Lower lobe of right lung (tissue), 2 donors: ENCODE measurements around the gene LRP1. TPM values are rescaled to one million over a fixed set of nuclear protein-coding genes. Genes with fewer than 3 reads are reported as not detected.

Source experiments
- ATAC-seq, 2 donors: fragments of 200-7000 bp; cut with Tn5 transposase; one replicate each; pipeline ENCODE4 v1.9.1; 2020 to 2022; ENCODE audit warnings: mild to moderate bottlenecking in 2 of 2, moderate library complexity in 2 of 2
- DNase-seq: peaks from one replicate; pipeline ENCODE4 v3.0.0-alpha.2; 2020
- H3K27ac ChIP-seq: fragments of 200-600 bp; one replicate; pipeline ENCODE4 v1.8.0; 2022
- H3K27me3 ChIP-seq: fragments of 200-600 bp; one replicate; pipeline ENCODE4 v1.8.0; 2022; ENCODE audit warnings: low read depth
- H3K36me3 ChIP-seq: fragments of 200-600 bp; one replicate; pipeline ENCODE4 v1.8.0; 2022; ENCODE audit warnings: mild to moderate bottlenecking
- H3K4me1 ChIP-seq: fragments of 200-600 bp; one replicate; pipeline ENCODE4 v1.8.0; 2022
- H3K4me3 ChIP-seq: fragments of 200-600 bp; one replicate; pipeline ENCODE4 v1.8.0; 2022; ENCODE audit warnings: mild to moderate bottlenecking
- H3K9me3 ChIP-seq: fragments of 200-600 bp; one replicate; pipeline ENCODE4 v1.8.0; 2022
- intact Hi-C: fragments of 100-400 bp; cut with DNase I; formaldehyde crosslinking; loops from one replicate; pipeline ENCODE4 v1.11.0; 2022
- total RNA-seq: library from RNA; stranded (reverse); fragmentation: NEBNext Ultra II Directional; extraction: Animal tissue kit (Norgen Biotek cat#: 25700); gene quantifications from one replicate; pipeline ENCODE4 v1.2.1, GENCODE V29; 2021
- TF ChIP-seq, protein P1 (sequence below): fragments of 200-600 bp; IDR thresholded peaks from one replicate; pipeline ENCODE4 v1.8.0; 2022; ENCODE audit warnings: antibody characterized with exemption, mild to moderate bottlenecking
- donor health status: DM: no; HTN: yes; CAD: no; lungs with severe emphysema.

LRP1 gene
- total RNA-seq, 1 donor from 2014 or later = 404 TPM

DNA sequence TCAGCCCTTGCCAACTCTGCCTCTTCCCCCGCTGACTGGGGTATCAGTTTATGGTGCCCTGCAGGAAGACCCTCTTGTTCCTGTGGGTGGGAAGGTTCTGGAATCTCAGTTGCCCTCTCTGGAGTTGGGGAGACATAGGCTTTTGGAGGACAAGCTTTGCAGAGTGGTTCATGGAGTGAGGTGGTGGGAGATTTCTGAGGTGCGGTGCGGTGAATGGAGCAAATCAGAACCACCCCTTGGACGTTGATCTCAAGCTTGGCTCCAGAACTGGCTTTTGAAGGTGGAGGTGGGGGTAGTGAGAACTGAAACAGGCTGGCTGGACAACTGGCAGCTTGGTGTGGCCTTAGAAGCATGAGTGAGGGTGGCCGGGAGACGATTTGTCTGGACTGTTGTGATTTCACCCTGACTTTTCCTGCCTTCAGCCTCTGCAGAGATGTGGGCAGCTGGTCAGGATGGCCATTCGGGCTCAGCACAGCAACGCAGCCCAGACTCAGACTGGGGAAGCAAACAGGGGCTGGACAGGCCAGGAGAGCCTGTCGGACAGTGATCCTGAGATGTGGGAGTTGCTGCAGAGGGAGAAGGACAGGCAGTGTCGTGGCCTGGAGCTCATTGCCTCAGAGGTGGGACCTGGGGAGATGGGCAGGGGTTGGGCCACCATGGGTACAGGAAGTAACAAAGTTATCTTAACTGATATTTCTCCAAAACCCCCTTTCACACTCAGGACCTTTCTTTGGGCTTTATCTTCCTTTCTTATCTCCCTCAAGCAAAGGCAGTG, 102.3 kb downstream of the LRP1 start:
- H3K4me1 ChIP-seq = peaks cover 36% of the 10 kb centered on the region
- peaks cover 20% of the 10 kb centered on the region for H3K27me3 ChIP-seq
- no peak for ATAC-seq
- H3K4me3 ChIP-seq = peak overlapping the region; percentile 58
- intact Hi-C loops = no loop called here
- H3K9me3 ChIP-seq = no peaks in the 10 kb centered on the region
- DNase-seq = peak; percentile 32
- peaks cover 34% of the 10 kb centered on the region for H3K36me3 ChIP-seq
- peak overlapping the region; percentile 61 for H3K27ac ChIP-seq
- TF ChIP-seq, protein P1, sequence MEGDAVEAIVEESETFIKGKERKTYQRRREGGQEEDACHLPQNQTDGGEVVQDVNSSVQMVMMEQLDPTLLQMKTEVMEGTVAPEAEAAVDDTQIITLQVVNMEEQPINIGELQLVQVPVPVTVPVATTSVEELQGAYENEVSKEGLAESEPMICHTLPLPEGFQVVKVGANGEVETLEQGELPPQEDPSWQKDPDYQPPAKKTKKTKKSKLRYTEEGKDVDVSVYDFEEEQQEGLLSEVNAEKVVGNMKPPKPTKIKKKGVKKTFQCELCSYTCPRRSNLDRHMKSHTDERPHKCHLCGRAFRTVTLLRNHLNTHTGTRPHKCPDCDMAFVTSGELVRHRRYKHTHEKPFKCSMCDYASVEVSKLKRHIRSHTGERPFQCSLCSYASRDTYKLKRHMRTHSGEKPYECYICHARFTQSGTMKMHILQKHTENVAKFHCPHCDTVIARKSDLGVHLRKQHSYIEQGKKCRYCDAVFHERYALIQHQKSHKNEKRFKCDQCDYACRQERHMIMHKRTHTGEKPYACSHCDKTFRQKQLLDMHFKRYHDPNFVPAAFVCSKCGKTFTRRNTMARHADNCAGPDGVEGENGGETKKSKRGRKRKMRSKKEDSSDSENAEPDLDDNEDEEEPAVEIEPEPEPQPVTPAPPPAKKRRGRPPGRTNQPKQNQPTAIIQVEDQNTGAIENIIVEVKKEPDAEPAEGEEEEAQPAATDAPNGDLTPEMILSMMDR = no peak

GRCh38 chr12:57231276-57232021, 103.2 kb downstream of the LRP1 start:
- Histone ChIP-seq H3K9me3 (no peaks in the 10 kb centered on the region), H3K27ac (no peak overlapping the region), H3K27me3 (peaks cover 20% of the 10 kb centered on the region), H3K4me3 (no peak overlapping the region), H3K4me1 (peaks cover 32% of the 10 kb centered on the region), H3K36me3 (peaks cover 34% of the 10 kb centered on the region)
- ATAC-seq = no peak
- TF ChIP-seq, protein P1 = no peak
- intact Hi-C loops = no loop called here
- peak; percentile 32 for DNase-seq

DNA sequence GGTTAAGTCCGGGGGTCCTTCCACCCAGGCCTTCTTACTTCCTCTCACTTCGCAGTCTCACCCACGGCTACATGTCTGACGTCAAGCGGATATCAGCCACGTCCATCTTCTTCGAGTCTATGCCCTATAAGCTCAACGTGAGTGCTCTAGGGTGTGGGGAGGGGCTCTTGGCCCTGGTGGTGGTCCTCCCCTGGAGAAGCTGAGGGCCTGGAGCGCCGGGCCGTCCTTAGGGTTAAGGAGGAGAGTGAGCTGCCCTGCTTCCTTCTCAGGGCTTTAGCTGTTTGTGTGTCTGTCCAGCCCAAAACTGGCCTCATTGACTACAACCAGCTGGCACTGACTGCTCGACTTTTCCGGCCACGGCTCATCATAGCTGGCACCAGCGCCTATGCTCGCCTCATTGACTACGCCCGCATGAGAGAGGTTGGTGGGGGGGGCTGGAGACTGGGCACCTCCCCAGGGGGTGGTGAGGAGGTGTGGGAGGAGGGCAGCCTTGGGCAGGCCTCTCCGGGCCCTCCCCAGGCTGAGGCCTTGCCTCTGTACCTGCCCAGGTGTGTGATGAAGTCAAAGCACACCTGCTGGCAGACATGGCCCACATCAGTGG, 104.0 kb downstream of the LRP1 start:
- TF ChIP-seq, protein P1 = no peak
- peaks cover 34% of the 10 kb centered on the region for H3K36me3 ChIP-seq
- H3K27me3 ChIP-seq = peaks cover 20% of the 10 kb centered on the region
- no peak overlapping the region for H3K27ac ChIP-seq
- intact Hi-C loops = no loop called here
- no peak overlapping the region for H3K4me3 ChIP-seq
- H3K4me1 ChIP-seq = peaks cover 24% of the 10 kb centered on the region
- ATAC-seq = no peak
- no peaks in the 10 kb centered on the region for H3K9me3 ChIP-seq
- peak; percentile 35 for DNase-seq

- peaks cover 34% of the 10 kb centered on the region for H3K4me1 ChIP-seq
- H3K4me3 ChIP-seq = no peak overlapping the region
- peaks cover 30% of the 10 kb centered on the region for H3K27me3 ChIP-seq
- no peak overlapping the region for H3K27ac ChIP-seq
- H3K9me3 ChIP-seq = no peaks in the 10 kb centered on the region
- TF ChIP-seq, protein P1 = no peak
- H3K36me3 ChIP-seq = peaks cover 34% of the 10 kb centered on the region
- DNase-seq = peak; percentile 45
- no peak for ATAC-seq
- intact Hi-C loops = no loop called here
Observed at GRCh38 chr12:57233357-57234232, 105.3 kb downstream of the LRP1 start.

DNA sequence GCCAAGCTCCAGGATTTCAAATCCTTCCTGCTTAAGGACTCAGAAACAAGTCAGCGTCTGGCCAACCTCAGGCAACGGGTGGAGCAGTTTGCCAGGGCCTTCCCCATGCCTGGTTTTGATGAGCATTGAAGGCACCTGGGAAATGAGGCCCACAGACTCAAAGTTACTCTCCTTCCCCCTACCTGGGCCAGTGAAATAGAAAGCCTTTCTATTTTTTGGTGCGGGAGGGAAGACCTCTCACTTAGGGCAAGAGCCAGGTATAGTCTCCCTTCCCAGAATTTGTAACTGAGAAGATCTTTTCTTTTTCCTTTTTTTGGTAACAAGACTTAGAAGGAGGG, 105.9 kb downstream of the LRP1 start:
- intact Hi-C loops = no loop called here
- Histone ChIP-seq H3K4me3 (no peak overlapping the region), H3K27me3 (peaks cover 36% of the 10 kb centered on the region), H3K4me1 (peaks cover 35% of the 10 kb centered on the region), H3K9me3 (no peaks in the 10 kb centered on the region), H3K27ac (no peak overlapping the region), H3K36me3 (peaks cover 34% of the 10 kb centered on the region)
- TF ChIP-seq, protein P1 = no peak
- ATAC-seq (no peak), DNase-seq (no peak)
